IMR-90 (cell line): ENCODE data around the gene TMEM247. TPM values are rescaled to one million over a fixed set of nuclear protein-coding genes. Genes with fewer than 3 reads are reported as not detected.

Source experiments
- ATAC-seq: fragments of 200-7000 bp; cut with Tn5 transposase; 2 replicates; pipeline ENCODE4 v1.9.1; 2020; ENCODE audit warnings: low read depth, mild to moderate bottlenecking, moderate library complexity
- BruUV-seq: library from RNA; stranded (reverse); fragments of 400-500 nt; replicated peaks from 2 replicates; lab custom pipeline; 2021; lab: Mats Ljungman, UMichigan
- CTCF ChIA-PET: fragments of 300-600 bp; formaldehyde crosslinking; extraction: SDS; loops from one replicate; lab custom pipeline; 2021; ENCODE audit warnings: antibody characterized with exemption; lab: Yijun Ruan, JAX
- POLR2A ChIA-PET: fragments of 300-600 bp; sonication (Branson Sonifier 250); formaldehyde crosslinking; loops from one replicate; lab custom pipeline; 2022; ENCODE audit warnings: antibody characterized with exemption; ENCODE audit not compliant: unreplicated experiment; lab: Charles Lee
- DNase-seq: peaks from one replicate; pipeline ENCODE4 v3.0.0; 2013
- H2AFZ ChIP-seq: replicated peaks from 2 replicates; pipeline ENCODE3; 2013; ENCODE audit warnings: low read length, mild to moderate bottlenecking; ENCODE audit not compliant: poor library complexity
- H2AK5ac ChIP-seq: 2 replicates; pipeline ENCODE4 v1.6.1; 2013; ENCODE audit warnings: low read depth, low read length, inconsistent platforms
- H2AK9ac ChIP-seq: replicated peaks from 2 replicates; pipeline ENCODE3; 2013; ENCODE audit warnings: mild to moderate bottlenecking, low read depth, low read length, moderate library complexity; ENCODE audit not compliant: poor library complexity
- H2BK120ac ChIP-seq: 2 replicates; pipeline ENCODE4 v1.6.1; 2013; ENCODE audit warnings: low read depth, low read length, inconsistent platforms
- H2BK15ac ChIP-seq: 3 replicates; pipeline ENCODE4 v1.6.1; 2013; ENCODE audit warnings: low read depth, low read length, inconsistent platforms
- H2BK20ac ChIP-seq: 2 replicates; pipeline ENCODE4 v1.6.1; 2013; ENCODE audit warnings: low read depth, mild to moderate bottlenecking, inconsistent platforms, low read length, moderate library complexity
- H2BK5ac ChIP-seq: 2 replicates; pipeline ENCODE4 v1.6.1; 2013; ENCODE audit warnings: mild to moderate bottlenecking, low read depth, low read length, inconsistent platforms; ENCODE audit not compliant: poor library complexity, severe bottlenecking
- H3K14ac ChIP-seq: replicated peaks from 2 replicates; pipeline ENCODE4 v1.6.1; 2013; ENCODE audit warnings: low read depth, low read length, inconsistent platforms
- H3K18ac ChIP-seq: 2 replicates; pipeline ENCODE4 v1.6.1; 2013; ENCODE audit warnings: low read depth, low read length, control low read depth
- H3K23ac ChIP-seq: 2 replicates; pipeline ENCODE4 v1.6.1; 2013; ENCODE audit warnings: low read depth, low read length, inconsistent platforms
- H3K27ac ChIP-seq: 2 replicates; pipeline ENCODE4 v1.5.1; 2013; ENCODE audit warnings: mild to moderate bottlenecking, control low read depth, low read length; ENCODE audit not compliant: insufficient read depth
- H3K27me3 ChIP-seq: 2 replicates; pipeline ENCODE4 v1.6.1; 2013; ENCODE audit warnings: low read length; ENCODE audit not compliant: control insufficient read depth, insufficient read depth
- H3K36me3 ChIP-seq: 2 replicates; pipeline ENCODE4 v1.6.1; 2013; ENCODE audit warnings: low read length, mixed read lengths; ENCODE audit not compliant: control insufficient read depth, insufficient read depth
- H3K4ac ChIP-seq: 2 replicates; pipeline ENCODE4 v1.6.1; 2013; ENCODE audit warnings: low read depth, low read length, inconsistent platforms
- H3K4me1 ChIP-seq: 2 replicates; pipeline ENCODE4 v1.6.1; 2013; ENCODE audit warnings: low read length, mixed read lengths; ENCODE audit not compliant: control insufficient read depth, insufficient read depth
- H3K4me2 ChIP-seq: 2 replicates; pipeline ENCODE4 v1.6.1; 2013; ENCODE audit warnings: low read depth, mild to moderate bottlenecking, control low read depth, low read length, moderate library complexity
- H3K4me3 ChIP-seq: 2 replicates; pipeline ENCODE4 v1.5.1; 2013; ENCODE audit warnings: low read depth, mild to moderate bottlenecking, control low read depth, low read length, moderate library complexity; ENCODE audit not compliant: insufficient read depth
- H3K56ac ChIP-seq: 2 replicates; pipeline ENCODE4 v1.6.1; 2013; ENCODE audit warnings: low read length, inconsistent platforms; ENCODE audit not compliant: insufficient read depth; ENCODE audit errors: extremely low read depth
- H3K79me1 ChIP-seq, 2 experiments: 2 replicates each; pipeline ENCODE4 v1.6.1; 2013; ENCODE audit warnings: low read length in 2 of 2, inconsistent platforms in 1 of 2, low read depth in 1 of 2
- H3K9ac ChIP-seq: 2 replicates; pipeline ENCODE4 v1.6.1; 2013; ENCODE audit warnings: low read depth, low read length, control low read depth
- H3K9me1 ChIP-seq: 2 replicates; pipeline ENCODE4 v1.6.1; 2013; ENCODE audit warnings: low read length, inconsistent platforms; ENCODE audit not compliant: insufficient read depth
- H3K9me3 ChIP-seq: 2 replicates; pipeline ENCODE4 v1.6.1; 2013; ENCODE audit warnings: low read length; ENCODE audit not compliant: control insufficient read depth, insufficient read depth
- H4K20me1 ChIP-seq: 2 replicates; pipeline ENCODE4 v1.6.1; 2013; ENCODE audit warnings: low read length, inconsistent platforms; ENCODE audit not compliant: insufficient read depth
- H4K5ac ChIP-seq: 2 replicates; pipeline ENCODE4 v1.6.1; 2013; ENCODE audit warnings: mild to moderate bottlenecking, low read depth, low read length, control low read depth
- H4K8ac ChIP-seq, 2 experiments: 2 replicates each; pipeline ENCODE4 v1.6.1; 2013; ENCODE audit warnings: low read depth in 2 of 2, low read length in 2 of 2, control low read depth in 1 of 2, inconsistent platforms in 1 of 2
- H4K91ac ChIP-seq: 2 replicates; pipeline ENCODE4 v1.6.1; 2013; ENCODE audit warnings: low read depth, low read length, inconsistent platforms; ENCODE audit not compliant: insufficient read depth
- BHLHE40 ChIP-seq: fragments of 150-350 bp; IDR thresholded peaks from 2 replicates; pipeline ENCODE4 v1.6.1; 2016; ENCODE audit warnings: mild to moderate bottlenecking, low read depth, low read length
- CHD1 ChIP-seq: IDR thresholded peaks from 2 replicates; pipeline ENCODE4 v1.6.1; 2012; ENCODE audit warnings: low read depth, low read length, improper control_type of control experiment
- ELK1 ChIP-seq: fragments of 150-350 bp; IDR thresholded peaks from 2 replicates; pipeline ENCODE4 v1.6.1; 2016; ENCODE audit warnings: low read depth, mild to moderate bottlenecking, low read length, moderate library complexity, borderline replicate concordance
- FOS ChIP-seq: fragments of 150-350 bp; IDR thresholded peaks from 2 replicates; pipeline ENCODE4 v1.6.1; 2016; ENCODE audit warnings: low read depth, low read length
- MAZ ChIP-seq: IDR thresholded peaks from 2 replicates; pipeline ENCODE4 v1.6.1; 2012; ENCODE audit warnings: low read depth, mild to moderate bottlenecking, low read length, improper control_type of control experiment, moderate library complexity, borderline replicate concordance
- MXI1 ChIP-seq: IDR thresholded peaks from 2 replicates; pipeline ENCODE4 v1.6.1; 2012; ENCODE audit warnings: low read depth, mild to moderate bottlenecking, low read length, moderate library complexity, borderline replicate concordance
- NFE2L2 ChIP-seq: fragments of 150-350 bp; IDR thresholded peaks from 2 replicates; pipeline ENCODE4 v1.6.1; 2016; ENCODE audit warnings: low read depth, mild to moderate bottlenecking, low read length
- POLR2A ChIP-seq: IDR thresholded peaks from 2 replicates; pipeline ENCODE4 v1.6.1; 2012; ENCODE audit warnings: mild to moderate bottlenecking, low read depth, low read length
- RAD21 ChIP-seq: IDR thresholded peaks from 2 replicates; pipeline ENCODE4 v1.6.1; 2012; ENCODE audit warnings: low read length, improper control_type of control experiment
- RCOR1 ChIP-seq: IDR thresholded peaks from 2 replicates; pipeline ENCODE4 v1.6.1; 2012; ENCODE audit warnings: mild to moderate bottlenecking, low read length, improper control_type of control experiment; ENCODE audit not compliant: insufficient replicate concordance
- RFX5 ChIP-seq: IDR thresholded peaks from 2 replicates; pipeline ENCODE4 v1.8.0; 2012; ENCODE audit warnings: low read depth, mild to moderate bottlenecking, low read length, moderate library complexity
- SMC3 ChIP-seq: fragments of 150-350 bp; IDR thresholded peaks from 2 replicates; pipeline ENCODE4 v1.6.1; 2016; ENCODE audit warnings: low read depth, mild to moderate bottlenecking, antibody characterized with exemption, low read length, moderate library complexity
- USF2 ChIP-seq: fragments of 150-350 bp; IDR thresholded peaks from 2 replicates; pipeline ENCODE4 v1.6.1; 2017; ENCODE audit warnings: mild to moderate bottlenecking, antibody characterized with exemption, low read length, low read depth
- WGBS, 2 experiments: methylation state at CpG; one replicate each; pipeline versions ENCODE4 v1.1.5 to v1.1.7; 2013; ENCODE audit warnings: missing lambda C conversion rate in 2 of 2; ENCODE audit not compliant: insufficient read length in 1 of 2; ENCODE audit errors: extremely low coverage in 2 of 2; 5-methylcytosine and 5-hydroxymethylcytosine counted together
- dilution Hi-C: fragments of 300-500 bp; cut with HindIII; formaldehyde crosslinking; loops from one replicate; pipeline ENCODE4 v1.14.3; 2018; ENCODE audit warnings: low sequenced_read_pairs; ENCODE audit not compliant: unreplicated experiment
- in situ Hi-C: fragments of 300-500 bp; cut with MboI; formaldehyde crosslinking; loops from 3 replicates; pipeline ENCODE4 v1.14.3; 2019; ENCODE audit warnings: low sequenced_read_pairs, inconsistent platforms, mixed read lengths
- intact Hi-C: fragments of 100-400 bp; cut with micrococcal nuclease; formaldehyde crosslinking; loops from 2 replicates; pipeline ENCODE4 v1.10.0; 2022
- polyA plus RNA-seq, 3 experiments: library from polyadenylated mRNA; depleted of rRNA; stranded (reverse); fragments of >200 nt; gene quantifications; 2 replicates each; pipeline ENCODE4 v1.2.3, GENCODE V29; 2012; ENCODE audit warnings: low replicate concordance in 1 of 3
- total RNA-seq: library from RNA; depleted of rRNA; stranded (reverse); fragments of >200 nt; gene quantifications from 2 replicates; pipeline ENCODE4 v1.2.3, GENCODE V29; 2012

TMEM247 gene
- total and polyA plus RNA-seq, 2 of the 4 experiments (the other 2 are of a cell fraction) = not detected

- no peak overlapping the region for H3K18ac ChIP-seq
- H2BK20ac ChIP-seq = no peak overlapping the region
- no peaks in the 10 kb centered on the region for H4K20me1 ChIP-seq
- no peaks in the 10 kb centered on the region for H3K9me1 ChIP-seq
- H3K36me3 ChIP-seq = no peaks in the 10 kb centered on the region
- no peaks in the 10 kb centered on the region for H3K9me3 ChIP-seq
- no peak overlapping the region for H4K8ac ChIP-seq
- H3K4ac ChIP-seq = no peak overlapping the region
- no peak overlapping the region for H3K56ac ChIP-seq
- no peak overlapping the region for H3K14ac ChIP-seq
- H3K27me3 ChIP-seq = no peaks in the 10 kb centered on the region
- no peak overlapping the region for H3K27ac ChIP-seq
- no peak overlapping the region for H2BK5ac ChIP-seq
- H3K4me3 ChIP-seq = no peak overlapping the region
- POLR2A ChIA-PET = no interaction called here
- WGBS, 2 experiments = no CpG with 5 or more reads among the region's 1 CpG
- H3K79me1 ChIP-seq = no peaks in the 10 kb centered on the region
- H4K91ac ChIP-seq = no peak overlapping the region
- H2AFZ ChIP-seq = no peak overlapping the region
- BruUV-seq = no TSS peak
- in situ Hi-C loops (no loop called here), intact Hi-C loops (no loop called here), dilution Hi-C loops (no loop called here)
- TF ChIP-seq USF2 (no peak), MXI1 (no peak), RCOR1 (no peak), RAD21 (no peak), RFX5 (no peak), FOS (no peak), POLR2A (no peak), MAZ (no peak), NFE2L2 (no peak), BHLHE40 (no peak), SMC3 (no peak), CHD1 (no peak), ELK1 (no peak)
- no peak overlapping the region for H2AK9ac ChIP-seq
- no peak overlapping the region for H2AK5ac ChIP-seq
- H3K4me1 ChIP-seq = no peaks in the 10 kb centered on the region
- H3K9ac ChIP-seq = no peak overlapping the region
- CTCF ChIA-PET = no interaction called here
- ATAC-seq = no peak
- H2BK120ac ChIP-seq = no peak overlapping the region
- no peak overlapping the region for H4K5ac ChIP-seq
- H3K4me2 ChIP-seq = no peak overlapping the region
- no peak overlapping the region for H2BK15ac ChIP-seq
- H3K23ac ChIP-seq = no peak overlapping the region
- no peak for DNase-seq
These were observed 49.5 kb downstream of the TMEM247 start for GRCh38 chr2:46528880-46529279.
